ENCODE data around the gene PTDSS2. TPM values are rescaled to one million over a fixed set of nuclear protein-coding genes. Genes with fewer than 3 reads are reported as not detected.

The PTDSS2 gene
- total and polyA plus RNA-seq, 2 donors (not counting 1 experiment from before 2014, with no cell fraction given): 22.1 to 29.0 TPM

GRCh38 chr11:429931-430456, 20.1 kb upstream of the PTDSS2 start:
- CTCF ChIA-PET: no interaction called here
- intact Hi-C loops (cut with micrococcal nuclease): no loop called here

GRCh38 chr11:431921-432320, 18.2 kb upstream of the PTDSS2 start:
- WGBS (ENCODE audit: insufficient coverage): 97% methylated on average over 13 of the region's 13 CpGs
- Histone ChIP-seq H3K4me1 (ENCODE audit: control insufficient read depth in 2 of 2, insufficient read depth in 2 of 2, low read length in 2 of 2) (no peaks in the 10 kb centered on the region), H3K36me3 (replicated peaks in 1 of 2; ENCODE audit: control extremely low read depth in 1 of 2, control insufficient read depth in 1 of 2, extremely low read depth in 1 of 2, insufficient read depth in 2 of 2, low read length in 1 of 2) (no peaks in the 10 kb centered on the region), H4K20me1 (ENCODE audit: control insufficient read depth, insufficient read depth, low read length, poor library complexity, severe bottlenecking) (no peaks in the 10 kb centered on the region), H3K27me3 (replicated peaks in 1 of 4; ENCODE audit: control extremely low read depth in 1 of 4, control insufficient read depth in 3 of 4, insufficient read depth in 4 of 4, low read length in 3 of 4) (no peaks in the 10 kb centered on the region), H3K4me2 (replicated peaks; ENCODE audit: low read depth, low read length, poor library complexity, severe bottlenecking) (no peak overlapping the region), H3K9me3 (ENCODE audit: control extremely low read depth in 1 of 3, control insufficient read depth in 2 of 3, insufficient read depth in 1 of 3, low read length in 2 of 3) (no peaks in the 10 kb centered on the region), H3K4me3 (ENCODE audit: control extremely low read depth in 1 of 5, extremely low read depth in 1 of 5, insufficient read depth in 1 of 5, low read depth in 2 of 5, low read length in 4 of 5) (no peak overlapping the region), H2AFZ (ENCODE audit: insufficient read depth, low read depth, low read length, poor library complexity, severe bottlenecking) (no peak overlapping the region), H3K79me2 (ENCODE audit: control insufficient read depth, insufficient read depth, low read length) (no peaks in the 10 kb centered on the region), H3K9ac (ENCODE audit: low read length) (no peak overlapping the region), H3K27ac (ENCODE audit: low read length in 2 of 2) (no peak overlapping the region)
- no peaks in the 10 kb centered on the region for H3K27me3 Mint-ChIP-seq
- no peaks in the 10 kb centered on the region for H3K4me1 Mint-ChIP-seq
- ATAC-seq (ENCODE audit: low read depth): no peak
- no peak overlapping the region for H3K27ac Mint-ChIP-seq
- H3K4me3 Mint-ChIP-seq: no peak overlapping the region
- no peak for DNase-seq
- ChIA-PET POLR2A (no interaction called here), CTCF (no interaction called here)
- TF ChIP-seq, protein P1, sequence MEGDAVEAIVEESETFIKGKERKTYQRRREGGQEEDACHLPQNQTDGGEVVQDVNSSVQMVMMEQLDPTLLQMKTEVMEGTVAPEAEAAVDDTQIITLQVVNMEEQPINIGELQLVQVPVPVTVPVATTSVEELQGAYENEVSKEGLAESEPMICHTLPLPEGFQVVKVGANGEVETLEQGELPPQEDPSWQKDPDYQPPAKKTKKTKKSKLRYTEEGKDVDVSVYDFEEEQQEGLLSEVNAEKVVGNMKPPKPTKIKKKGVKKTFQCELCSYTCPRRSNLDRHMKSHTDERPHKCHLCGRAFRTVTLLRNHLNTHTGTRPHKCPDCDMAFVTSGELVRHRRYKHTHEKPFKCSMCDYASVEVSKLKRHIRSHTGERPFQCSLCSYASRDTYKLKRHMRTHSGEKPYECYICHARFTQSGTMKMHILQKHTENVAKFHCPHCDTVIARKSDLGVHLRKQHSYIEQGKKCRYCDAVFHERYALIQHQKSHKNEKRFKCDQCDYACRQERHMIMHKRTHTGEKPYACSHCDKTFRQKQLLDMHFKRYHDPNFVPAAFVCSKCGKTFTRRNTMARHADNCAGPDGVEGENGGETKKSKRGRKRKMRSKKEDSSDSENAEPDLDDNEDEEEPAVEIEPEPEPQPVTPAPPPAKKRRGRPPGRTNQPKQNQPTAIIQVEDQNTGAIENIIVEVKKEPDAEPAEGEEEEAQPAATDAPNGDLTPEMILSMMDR (IDR thresholded peaks at IDR 0.05): no peak
- TF ChIP-seq EZH2 (IDR thresholded peaks at IDR 0.05; ENCODE audit: borderline replicate concordance, insufficient read depth, low read depth, low read length, poor library complexity, severe bottlenecking): no peak
- intact Hi-C loops (cut with micrococcal nuclease): no loop called here
- no peaks in the 10 kb centered on the region for H3K9me3 Mint-ChIP-seq (ENCODE audit: insufficient read depth)

More at GRCh38 chr11:429931-430456, 20.1 kb upstream of the PTDSS2 start:
- H3K9ac ChIP-seq (ENCODE audit: low read length): no peak overlapping the region
- no peak overlapping the region for H3K27ac ChIP-seq (ENCODE audit: low read length in 2 of 2)
- Mint-ChIP-seq H3K27me3 (no peaks in the 10 kb centered on the region), H3K4me1 (no peaks in the 10 kb centered on the region), H3K4me3 (no peak overlapping the region), H3K9me3 (ENCODE audit: insufficient read depth) (no peaks in the 10 kb centered on the region), H3K27ac (no peak overlapping the region)
- peaks cover 0 to 6% (median 0%) of the 10 kb centered on the region in 3 donors for H3K9me3 ChIP-seq (ENCODE audit: control extremely low read depth in 1 of 3, control insufficient read depth in 2 of 3, insufficient read depth in 1 of 3, low read length in 2 of 3)
- H3K27me3 ChIP-seq (replicated peaks in 1 of 4; ENCODE audit: control extremely low read depth in 1 of 4, control insufficient read depth in 3 of 4, insufficient read depth in 4 of 4, low read length in 3 of 4): no peaks in the 10 kb centered on the region
- no peak overlapping the region for H3K4me2 ChIP-seq (replicated peaks; ENCODE audit: low read depth, low read length, poor library complexity, severe bottlenecking)
- H3K4me3 ChIP-seq (ENCODE audit: control extremely low read depth in 1 of 5, extremely low read depth in 1 of 5, insufficient read depth in 1 of 5, low read depth in 2 of 5, low read length in 4 of 5): no peak overlapping the region
- H4K20me1 ChIP-seq (ENCODE audit: control insufficient read depth, insufficient read depth, low read length, poor library complexity, severe bottlenecking): no peaks in the 10 kb centered on the region
- no peaks in the 10 kb centered on the region for H3K36me3 ChIP-seq (replicated peaks in 1 of 2; ENCODE audit: control extremely low read depth in 1 of 2, control insufficient read depth in 1 of 2, extremely low read depth in 1 of 2, insufficient read depth in 2 of 2, low read length in 1 of 2)
- TF ChIP-seq, protein P1 (IDR thresholded peaks at IDR 0.05): no peak
- no peak for TF ChIP-seq EZH2 (IDR thresholded peaks at IDR 0.05; ENCODE audit: borderline replicate concordance, insufficient read depth, low read depth, low read length, poor library complexity, severe bottlenecking)
- ATAC-seq (ENCODE audit: low read depth) (no peak), DNase-seq (no peak)
- H2AFZ ChIP-seq (ENCODE audit: insufficient read depth, low read depth, low read length, poor library complexity, severe bottlenecking): no peak overlapping the region
- POLR2A ChIA-PET: no interaction called here
- H3K4me1 ChIP-seq (ENCODE audit: control insufficient read depth in 2 of 2, insufficient read depth in 2 of 2, low read length in 2 of 2): no peaks in the 10 kb centered on the region
- no peaks in the 10 kb centered on the region for H3K79me2 ChIP-seq (ENCODE audit: control insufficient read depth, insufficient read depth, low read length)
- WGBS (ENCODE audit: insufficient coverage): 90% methylated on average over 24 of the region's 25 CpGs

Data from B cell (primary cell).